HepG2 (cell line): ENCODE data around the gene MYO7A. TPM values are rescaled to one million over a fixed set of nuclear protein-coding genes. Genes with fewer than 3 reads are reported as not detected.

Experiments used
- E2F1 ChIP-seq: sonication (generic); formaldehyde crosslinking; IDR thresholded peaks from 2 replicates; pipeline ENCODE4 v1.5.0; 2020; ENCODE audit warnings: missing genetic modification reagents
- MXD4 ChIP-seq: IDR thresholded peaks from 2 replicates; pipeline ENCODE4 v1.6.1; 2016; ENCODE audit warnings: mild to moderate bottlenecking, missing biosample characterization, missing genetic modification reagents
- RBM39 ChIP-seq: fragments of 200-400 bp; formaldehyde crosslinking; IDR thresholded peaks from one replicate; pipeline ENCODE4 v1.6.1; 2018; ENCODE audit warnings: antibody characterized with exemption, mild to moderate bottlenecking, low read depth, low read length; ENCODE audit not compliant: poor library complexity, severe bottlenecking
- RFX5 ChIP-seq: IDR thresholded peaks from 2 replicates; pipeline ENCODE4 v1.6.1; 2011; ENCODE audit warnings: low read depth, low read length, improper control_type of control experiment
- USF2 ChIP-seq, 2 experiments: sonication (generic) in 1 of 2; formaldehyde crosslinking in 1 of 2; IDR thresholded peaks; 2 replicates each; pipeline versions ENCODE4 v1.5.1 to v1.6.1; 2011 to 2020; ENCODE audit warnings: borderline replicate concordance in 1 of 2, low read depth in 1 of 2, low read length in 1 of 2, mild to moderate bottlenecking in 1 of 2, missing genetic modification reagents in 1 of 2, moderate library complexity in 1 of 2
- ZFP82 ChIP-seq: sonication (generic); formaldehyde crosslinking; IDR thresholded peaks from 2 replicates; pipeline ENCODE4 v1.5.1; 2020; ENCODE audit warnings: mild to moderate bottlenecking, missing genetic modification reagents, borderline replicate concordance
- ZNF326 ChIP-seq: sonication (generic); formaldehyde crosslinking; IDR thresholded peaks from 2 replicates; pipeline ENCODE4 v1.4.0; 2020; ENCODE audit warnings: missing genetic modification reagents, borderline replicate concordance
- ZNF367 ChIP-seq: sonication (generic); formaldehyde crosslinking; IDR thresholded peaks from 2 replicates; pipeline ENCODE4 v1.4.0; 2020; ENCODE audit warnings: missing genetic modification reagents, borderline replicate concordance
- ZNF496 ChIP-seq: sonication (generic); formaldehyde crosslinking; IDR thresholded peaks from 2 replicates; pipeline ENCODE4 v1.8.1; 2023; ENCODE audit warnings: mild to moderate bottlenecking, moderate library complexity, missing genetic modification reagents; ENCODE audit not compliant: insufficient replicate concordance
- ZNF513 ChIP-seq: sonication (generic); formaldehyde crosslinking; conservative IDR thresholded peaks from 2 replicates; pipeline ENCODE4 v1.5.0; 2020; ENCODE audit warnings: missing genetic modification reagents
- ZNF720 ChIP-seq: sonication (generic); formaldehyde crosslinking; IDR thresholded peaks from 2 replicates; pipeline ENCODE4 v1.4.0; 2020; ENCODE audit warnings: missing genetic modification reagents
- ZNF788 ChIP-seq: sonication (generic); formaldehyde crosslinking; IDR thresholded peaks from 2 replicates; pipeline ENCODE4 v1.5.0; 2020; ENCODE audit warnings: mild to moderate bottlenecking, missing genetic modification reagents, borderline replicate concordance
- ZNF879 ChIP-seq: sonication (generic); formaldehyde crosslinking; IDR thresholded peaks from 2 replicates; pipeline ENCODE4 v1.8.1; 2023; ENCODE audit warnings: missing genetic modification reagents
- ZSCAN29 ChIP-seq: sonication (generic); formaldehyde crosslinking; conservative IDR thresholded peaks from 2 replicates; pipeline ENCODE4 v1.4.0; 2020; ENCODE audit warnings: mild to moderate bottlenecking, missing genetic modification reagents
- polyA plus RNA-seq, 8 experiments: library from polyadenylated mRNA; depleted of rRNA in 3 of 8; stranded (reverse) in 7 of 8; unstranded in 1 of 8; fragments of >200 nt; fragmentation: Illumina TruSeq in 4 of 8; extraction: Trizol in 4 of 8; gene quantifications; 2 replicates each; pipeline versions ENCODE4 v1.2.1 to v1.2.3, GENCODE V29; 2011 to 2016; ENCODE audit warnings: low read depth in 4 of 8, missing spikeins in 1 of 8, mixed read lengths in 1 of 8; ENCODE audit not compliant: insufficient read depth in 1 of 8
- total RNA-seq, 5 experiments: library from RNA; depleted of rRNA; stranded (reverse); fragments of >200 nt; fragmentation: Illumina TruSeq; extraction: Trizol; gene quantifications; 2 replicates each; pipeline ENCODE4 v1.2.3, GENCODE V29; 2016; ENCODE audit warnings: low read depth in 1 of 5
- TF ChIP-seq, protein P1 (sequence below): sonication (generic); formaldehyde crosslinking; IDR thresholded peaks from 2 replicates; pipeline ENCODE4 v1.5.0; 2020; ENCODE audit warnings: mild to moderate bottlenecking, missing genetic modification reagents
- TF ChIP-seq, protein P2 (sequence below): sonication (generic); formaldehyde crosslinking; IDR thresholded peaks from 2 replicates; pipeline ENCODE4 v1.5.0; 2020; ENCODE audit warnings: mild to moderate bottlenecking, missing genetic modification reagents
- TF ChIP-seq, protein P3 (sequence below): IDR thresholded peaks from 2 replicates; pipeline ENCODE4 v1.6.1; 2016; ENCODE audit warnings: mild to moderate bottlenecking, missing biosample characterization, missing genetic modification reagents

MYO7A gene
- total and polyA plus RNA-seq, 2 of the 13 experiments (the other 11 are each of a cell fraction or from before 2014, with no cell fraction given): 7.5 to 10.0 TPM

DNA sequence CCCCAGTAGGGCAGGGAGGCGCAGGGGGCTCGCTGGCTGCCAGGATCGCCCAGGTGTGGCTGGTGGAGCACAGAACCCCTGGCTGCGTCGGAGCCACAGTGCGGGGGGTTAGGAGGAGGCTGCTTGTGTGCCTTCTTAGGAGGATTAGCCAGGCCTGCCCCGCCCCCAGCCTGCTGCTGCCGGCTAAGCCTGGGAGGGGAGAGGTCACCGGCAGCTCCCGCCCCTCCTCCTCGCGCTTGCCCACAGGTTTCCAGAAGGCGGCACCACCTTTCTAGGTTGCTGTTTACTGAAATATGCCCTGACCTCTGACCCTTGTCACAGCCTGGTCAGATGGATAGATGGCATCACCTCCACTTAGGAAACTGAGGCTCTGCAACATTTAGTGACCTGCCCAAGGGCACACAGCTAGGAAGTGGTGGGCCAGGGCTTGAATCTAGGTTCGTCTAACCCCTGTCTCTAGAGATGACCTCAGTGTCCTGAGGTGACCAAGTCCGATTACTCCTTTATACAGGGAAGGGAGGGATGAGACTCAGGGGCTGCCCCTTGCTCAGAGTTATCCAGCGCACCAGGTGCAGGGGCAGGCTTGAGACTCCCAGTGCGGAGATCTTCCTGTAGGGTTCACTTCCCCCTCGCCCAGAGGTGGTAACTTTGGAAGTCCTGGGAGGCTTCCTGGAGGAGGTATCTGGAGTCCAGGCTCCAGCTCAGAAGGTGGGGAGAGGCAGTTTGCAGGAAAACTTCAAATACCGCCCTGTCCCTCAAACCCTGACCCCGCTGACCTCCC is 44.0 kb downstream of the MYO7A start (continued):
- TF ChIP-seq ZNF720 (no peak), ZFP82 (CRISPR knock-in tag) (no peak), ZNF367 (no peak), ZSCAN29 (CRISPR knock-in tag) (no peak), MXD4 (CRISPR knock-in tag) (no peak), ZNF879 (CRISPR knock-in tag) (no peak), RFX5 (no peak), ZNF326 (CRISPR knock-in tag) (no peak), E2F1 (CRISPR knock-in tag) (no peak), ZNF496 (CRISPR knock-in tag) (no peak), ZNF513 (CRISPR knock-in tag) (no peak), RBM39 (no peak), ZNF788 (peak; percentile 39; the same call in 1 of the 2 replicates), USF2 (IDR thresholded peaks at IDR 0.05; ENCODE audit: low read depth, low read length) (no peak), USF2 (CRISPR knock-in tag; IDR thresholded peaks at IDR 0.05; ENCODE audit: borderline replicate concordance) (no peak)
- TF ChIP-seq, protein P1, sequence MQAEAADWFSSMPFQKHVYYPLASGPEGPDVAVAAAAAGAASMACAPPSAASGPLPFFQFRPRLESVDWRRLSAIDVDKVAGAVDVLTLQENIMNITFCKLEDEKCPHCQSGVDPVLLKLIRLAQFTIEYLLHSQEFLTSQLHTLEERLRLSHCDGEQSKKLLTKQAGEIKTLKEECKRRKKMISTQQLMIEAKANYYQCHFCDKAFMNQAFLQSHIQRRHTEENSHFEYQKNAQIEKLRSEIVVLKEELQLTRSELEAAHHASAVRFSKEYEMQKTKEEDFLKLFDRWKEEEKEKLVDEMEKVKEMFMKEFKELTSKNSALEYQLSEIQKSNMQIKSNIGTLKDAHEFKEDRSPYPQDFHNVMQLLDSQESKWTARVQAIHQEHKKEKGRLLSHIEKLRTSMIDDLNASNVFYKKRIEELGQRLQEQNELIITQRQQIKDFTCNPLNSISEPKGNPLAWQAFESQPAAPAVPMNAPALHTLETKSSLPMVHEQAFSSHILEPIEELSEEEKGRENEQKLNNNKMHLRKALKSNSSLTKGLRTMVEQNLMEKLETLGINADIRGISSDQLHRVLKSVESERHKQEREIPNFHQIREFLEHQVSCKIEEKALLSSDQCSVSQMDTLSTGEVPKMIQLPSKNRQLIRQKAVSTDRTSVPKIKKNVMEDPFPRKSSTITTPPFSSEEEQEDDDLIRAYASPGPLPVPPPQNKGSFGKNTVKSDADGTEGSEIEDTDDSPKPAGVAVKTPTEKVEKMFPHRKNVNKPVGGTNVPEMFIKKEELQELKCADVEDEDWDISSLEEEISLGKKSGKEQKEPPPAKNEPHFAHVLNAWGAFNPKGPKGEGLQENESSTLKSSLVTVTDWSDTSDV (CRISPR knock-in tag): no peak
- TF ChIP-seq, protein P2, sequence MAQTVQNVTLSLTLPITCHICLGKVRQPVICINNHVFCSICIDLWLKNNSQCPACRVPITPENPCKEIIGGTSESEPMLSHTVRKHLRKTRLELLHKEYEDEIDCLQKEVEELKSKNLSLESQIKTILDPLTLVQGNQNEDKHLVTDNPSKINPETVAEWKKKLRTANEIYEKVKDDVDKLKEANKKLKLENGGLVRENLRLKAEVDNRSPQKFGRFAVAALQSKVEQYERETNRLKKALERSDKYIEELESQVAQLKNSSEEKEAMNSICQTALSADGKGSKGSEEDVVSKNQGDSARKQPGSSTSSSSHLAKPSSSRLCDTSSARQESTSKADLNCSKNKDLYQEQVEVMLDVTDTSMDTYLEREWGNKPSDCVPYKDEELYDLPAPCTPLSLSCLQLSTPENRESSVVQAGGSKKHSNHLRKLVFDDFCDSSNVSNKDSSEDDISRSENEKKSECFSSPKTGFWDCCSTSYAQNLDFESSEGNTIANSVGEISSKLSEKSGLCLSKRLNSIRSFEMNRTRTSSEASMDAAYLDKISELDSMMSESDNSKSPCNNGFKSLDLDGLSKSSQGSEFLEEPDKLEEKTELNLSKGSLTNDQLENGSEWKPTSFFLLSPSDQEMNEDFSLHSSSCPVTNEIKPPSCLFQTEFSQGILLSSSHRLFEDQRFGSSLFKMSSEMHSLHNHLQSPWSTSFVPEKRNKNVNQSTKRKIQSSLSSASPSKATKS: no peak
- TF ChIP-seq, protein P3, sequence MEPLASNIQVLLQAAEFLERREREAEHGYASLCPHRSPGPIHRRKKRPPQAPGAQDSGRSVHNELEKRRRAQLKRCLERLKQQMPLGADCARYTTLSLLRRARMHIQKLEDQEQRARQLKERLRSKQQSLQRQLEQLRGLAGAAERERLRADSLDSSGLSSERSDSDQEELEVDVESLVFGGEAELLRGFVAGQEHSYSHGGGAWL: no peak
